A673 (cell line): ENCODE results near the gene SYT17. TPM values are rescaled to one million over a fixed set of nuclear protein-coding genes. Genes with fewer than 3 reads are reported as not detected.

ENCODE experiments used
- BruUV-seq: library from RNA; stranded (reverse); fragments of 400-500 nt; replicated peaks from 2 replicates; lab custom pipeline; 2021; lab: Mats Ljungman, UMichigan
- CTCF ChIA-PET: fragments of 300-600 bp; sonication (Branson Sonifier 250); formaldehyde crosslinking; loops from one replicate; lab custom pipeline; 2022; ENCODE audit warnings: antibody characterized with exemption; lab: Charles Lee
- POLR2A ChIA-PET: fragments of 300-600 bp; sonication (Branson Sonifier 250); formaldehyde crosslinking; loops from one replicate; lab custom pipeline; 2022; ENCODE audit warnings: antibody characterized with exemption; ENCODE audit not compliant: low non-redundant PET; lab: Charles Lee
- DNase-seq: peaks from one replicate; pipeline ENCODE4 v3.0.0-alpha.2; 2015; ENCODE audit warnings: low spot score
- H3K27ac ChIP-seq: fragments of 200-600 bp; sonication (generic); 2 replicates; pipeline ENCODE4 v1.5.1; 2016; ENCODE audit warnings: mixed run types, low read depth, mild to moderate bottlenecking, mixed read lengths, antibody characterized with exemption, low read length; ENCODE audit not compliant: poor library complexity, severe bottlenecking
- H3K27me3 ChIP-seq: fragments of 200-600 bp; sonication (generic); replicated peaks from 2 replicates; pipeline ENCODE4 v1.6.1; 2017; ENCODE audit warnings: mixed run types, low read depth, mild to moderate bottlenecking, mixed read lengths, antibody characterized with exemption, low read length; ENCODE audit not compliant: insufficient read depth, poor library complexity
- H3K36me3 ChIP-seq: fragments of 200-600 bp; sonication (generic); 2 replicates; pipeline ENCODE4 v1.6.1; 2016; ENCODE audit warnings: mixed run types, mild to moderate bottlenecking, mixed read lengths, antibody characterized with exemption, low read length; ENCODE audit not compliant: insufficient read depth, poor library complexity, severe bottlenecking
- H3K4me1 ChIP-seq: fragments of 200-600 bp; sonication (generic); 2 replicates; pipeline ENCODE4 v1.6.1; 2017; ENCODE audit warnings: mixed run types, mild to moderate bottlenecking, mixed read lengths, antibody characterized with exemption, low read length; ENCODE audit not compliant: insufficient read depth, poor library complexity, severe bottlenecking
- H3K4me3 ChIP-seq: fragments of 200-600 bp; sonication (generic); 2 replicates; pipeline ENCODE4 v1.5.1; 2016; ENCODE audit warnings: low read depth, mixed run types, mild to moderate bottlenecking, mixed read lengths, low read length; ENCODE audit not compliant: poor library complexity, severe bottlenecking
- H3K9me3 ChIP-seq: fragments of 200-600 bp; sonication (generic); 2 replicates; pipeline ENCODE4 v1.6.1; 2016; ENCODE audit warnings: mixed run types, low read depth, mild to moderate bottlenecking, mixed read lengths, antibody characterized with exemption, low read length; ENCODE audit not compliant: poor library complexity, severe bottlenecking
- CTCF ChIP-seq: fragments of 300-800, 200-600 bp; sonication (generic); conservative IDR thresholded peaks from 2 replicates; pipeline ENCODE4 v1.5.1; 2017; ENCODE audit warnings: low read depth, mild to moderate bottlenecking, antibody characterized with exemption, low read length, moderate library complexity, mixed read lengths
- EZH2 ChIP-seq: fragments of 200-600 bp; sonication (generic); IDR thresholded peaks from 2 replicates; pipeline ENCODE4 v1.6.1; 2017; ENCODE audit warnings: borderline replicate concordance, low read depth, mild to moderate bottlenecking, mixed read lengths, antibody characterized with exemption, low read length; ENCODE audit not compliant: poor library complexity, severe bottlenecking
- intact Hi-C: fragments of 100-400 bp; cut with micrococcal nuclease; formaldehyde crosslinking; loops from one replicate; pipeline ENCODE4 v1.10.0; 2022; ENCODE audit not compliant: unreplicated experiment
- total RNA-seq: library from RNA; stranded (reverse); gene quantifications from 2 replicates; pipeline ENCODE4 v1.2.3, GENCODE V29; 2021

Gene SYT17
- total RNA-seq, 1 experiment from 2014 or later: 0.24 TPM

GRCh38 chr16:19215705-19216104 lies 47.7 kb downstream of the SYT17 start:
- BruUV-seq: no TSS peak
- no peak for TF ChIP-seq EZH2
- no peak for TF ChIP-seq CTCF
- POLR2A ChIA-PET: no interaction called here

GRCh38 chr16:19218581-19218980 lies 50.5 kb downstream of the SYT17 start:
- POLR2A ChIA-PET: no interaction called here
- intact Hi-C loops: no loop called here
- H3K36me3 ChIP-seq: no peaks in the 10 kb centered on the region
- H3K4me3 ChIP-seq: no peak overlapping the region
- no peaks in the 10 kb centered on the region for H3K27me3 ChIP-seq
- DNase-seq: no peak
- no peak for TF ChIP-seq CTCF
- TF ChIP-seq EZH2: no peak
- CTCF ChIA-PET: no interaction called here
- no peaks in the 10 kb centered on the region for H3K9me3 ChIP-seq
- H3K4me1 ChIP-seq: no peaks in the 10 kb centered on the region
- no peak overlapping the region for H3K27ac ChIP-seq
- BruUV-seq: no TSS peak

More at GRCh38 chr16:19215705-19216104, 47.7 kb downstream of the SYT17 start:
- no peaks in the 10 kb centered on the region for H3K36me3 ChIP-seq
- CTCF ChIA-PET: no interaction called here
- no peaks in the 10 kb centered on the region for H3K27me3 ChIP-seq
- H3K9me3 ChIP-seq: no peaks in the 10 kb centered on the region
- intact Hi-C loops: no loop called here
- DNase-seq: no peak
- H3K27ac ChIP-seq: no peak overlapping the region
- H3K4me3 ChIP-seq: no peak overlapping the region
- H3K4me1 ChIP-seq: no peaks in the 10 kb centered on the region

GRCh38 chr16:19219836-19220235 lies 51.8 kb downstream of the SYT17 start:
- POLR2A ChIA-PET: no interaction called here
- H3K27ac ChIP-seq: no peak overlapping the region
- TF ChIP-seq EZH2 (no peak), CTCF (no peak)
- no peaks in the 10 kb centered on the region for H3K36me3 ChIP-seq
- no peaks in the 10 kb centered on the region for H3K27me3 ChIP-seq
- intact Hi-C loops: no loop called here
- DNase-seq: no peak
- no TSS peak for BruUV-seq
- no peaks in the 10 kb centered on the region for H3K9me3 ChIP-seq
- H3K4me3 ChIP-seq: no peak overlapping the region
- H3K4me1 ChIP-seq: no peaks in the 10 kb centered on the region
- CTCF ChIA-PET: no interaction called here
